HepG2 (cell line): ENCODE results near the gene SOSTDC1. TPM values are rescaled to one million over a fixed set of nuclear protein-coding genes. Genes with fewer than 3 reads are reported as not detected.
"Not testable (repeated sequence)": the region's sequence is repeated elsewhere in the genome, so short reads cannot be mapped to it uniquely, and the experiment has no call there.

Source experiments
- ATAC-seq: fragments of 200-7000 bp; cut with Tn5 transposase; 3 replicates; pipeline ENCODE4 v1.9.1; 2020; ENCODE audit warnings: mild to moderate bottlenecking, moderate library complexity
- BruUV-seq: library from RNA; stranded (reverse); fragments of 400-500 nt; replicated peaks from 2 replicates; lab custom pipeline; 2021; lab: Mats Ljungman, UMichigan
- CTCF ChIA-PET: fragments of 300-600 bp; formaldehyde crosslinking; extraction: SDS; loops from one replicate; lab custom pipeline; 2021; ENCODE audit warnings: low total read pairs, inconsistent platforms, low intra/inter-chr PET ratio; lab: Yijun Ruan, JAX
- POLR2A ChIA-PET: fragments of 350-600 bp; sonication (Branson Sonifier 250); formaldehyde crosslinking; loops from one replicate; lab custom pipeline; 2020; ENCODE audit warnings: antibody characterized with exemption, inconsistent platforms; lab: Yijun Ruan, JAX
- DNase-seq: peaks from one replicate; pipeline ENCODE4 v3.0.0-alpha.2; 2015; ENCODE audit warnings: low spot score
- FAIRE-seq: peaks from 3 replicates; lab custom pipeline; 2011; peaks lifted over from hg19 to GRCh38; lab: Jason Lieb, UNC
- H2AFZ ChIP-seq: one replicate; pipeline ENCODE4 v1.6.1; 2011; ENCODE audit warnings: low read length, inconsistent platforms
- H3K27ac ChIP-seq: fragments of 300-600 bp; 3 replicates; pipeline ENCODE4 v1.8.0; 2011; ENCODE audit warnings: mixed run types, mild to moderate bottlenecking, mixed read lengths, low read length, inconsistent platforms; ENCODE audit not compliant: insufficient read depth; ENCODE audit errors: extremely low read length
- H3K27me3 ChIP-seq, 2 experiments: fragments of 200-600 bp in 1 of 2; 2 replicates in 1 of 2; 3 replicates in 1 of 2; pipeline versions ENCODE4 v1.6.0 to v1.8.0; 2011; ENCODE audit warnings: low read length in 2 of 2, mild to moderate bottlenecking in 2 of 2, moderate library complexity in 2 of 2, inconsistent platforms in 1 of 2; ENCODE audit not compliant: insufficient read depth in 2 of 2, control insufficient read depth in 1 of 2
- H3K36me3 ChIP-seq, 2 experiments: fragments of 200-600 bp in 1 of 2; replicated peaks in 1 of 2; 2 replicates in 1 of 2; 3 replicates in 1 of 2; pipeline versions ENCODE4 v1.5.1 to v1.8.0; 2011; ENCODE audit warnings: low read length in 2 of 2, inconsistent platforms in 1 of 2; ENCODE audit not compliant: insufficient read depth in 2 of 2, control insufficient read depth in 1 of 2
- H3K4me1 ChIP-seq: 2 replicates; pipeline ENCODE4 v1.5.1; 2012; ENCODE audit warnings: low read length, inconsistent platforms; ENCODE audit not compliant: insufficient read depth
- H3K4me2 ChIP-seq: 2 replicates; pipeline ENCODE4 v1.6.0; 2011; ENCODE audit warnings: low read depth, low read length, inconsistent platforms
- H3K4me3 ChIP-seq, 3 experiments: fragments of 200-600 bp in 1 of 3; sonication (generic), shearing (Covaris generic) in 1 of 3; replicated peaks in 1 of 3; 2 replicates each; pipeline ENCODE4 v1.5.1; 2011 to 2016; ENCODE audit warnings: low read length in 3 of 3, inconsistent platforms in 2 of 3, low read depth in 2 of 3, mild to moderate bottlenecking in 2 of 3, control low read depth in 1 of 3, mixed read lengths in 1 of 3; ENCODE audit not compliant: insufficient read depth in 1 of 3
- H3K79me2 ChIP-seq: one replicate; pipeline ENCODE4 v1.6.1; 2011; ENCODE audit warnings: low read length, inconsistent platforms; ENCODE audit not compliant: insufficient read depth
- H3K9ac ChIP-seq: 2 replicates; pipeline ENCODE4 v1.6.0; 2011; ENCODE audit warnings: mild to moderate bottlenecking, low read depth, low read length, inconsistent platforms; ENCODE audit not compliant: insufficient read depth
- H3K9me3 ChIP-seq: 2 replicates; pipeline ENCODE4 v1.5.1; 2012; ENCODE audit warnings: mild to moderate bottlenecking, low read length
- H4K20me1 ChIP-seq: 2 replicates; pipeline ENCODE4 v1.6.0; 2011; ENCODE audit warnings: inconsistent platforms, mild to moderate bottlenecking, low read length, moderate library complexity; ENCODE audit not compliant: insufficient read depth
- CBX1 ChIP-seq: IDR thresholded peaks from one replicate; pipeline ENCODE4 v1.6.1; 2016; ENCODE audit warnings: antibody characterized with exemption, low read depth
- HMG20B ChIP-seq: conservative IDR thresholded peaks from 2 replicates; pipeline ENCODE4 v1.6.1; 2016; ENCODE audit warnings: missing genetic modification reagents, missing compliant biosample characterization
- PAWR ChIP-seq: sonication (generic); formaldehyde crosslinking; IDR thresholded peaks from 2 replicates; pipeline ENCODE4 v1.4.0; 2020; ENCODE audit warnings: missing genetic modification reagents, mild to moderate bottlenecking, borderline replicate concordance
- SAP130 ChIP-seq: IDR thresholded peaks from 2 replicates; pipeline ENCODE4 v1.6.1; 2016; ENCODE audit warnings: low read depth
- SMARCE1 ChIP-seq: fragments of 450-650 bp; IDR thresholded peaks from 2 replicates; pipeline ENCODE4 v1.6.1; 2017; ENCODE audit warnings: borderline replicate concordance
- SRSF1 ChIP-seq: fragments of 200-400 bp; formaldehyde crosslinking; optimal IDR thresholded peaks from 2 replicates; pipeline ENCODE3; 2017; ENCODE audit warnings: mild to moderate bottlenecking, low read depth, low read length, moderate library complexity
- ZFYVE20 ChIP-seq: sonication (generic); formaldehyde crosslinking; IDR thresholded peaks from 2 replicates; pipeline ENCODE4 v1.8.0; 2023; ENCODE audit warnings: low read depth, mild to moderate bottlenecking, moderate library complexity, missing genetic modification reagents, borderline replicate concordance
- ZNF263 ChIP-seq: sonication (generic); formaldehyde crosslinking; IDR thresholded peaks from 2 replicates; pipeline ENCODE4 v1.4.0; 2020; ENCODE audit warnings: missing genetic modification reagents
- ZNF3 ChIP-seq: IDR thresholded peaks from 2 replicates; pipeline ENCODE4 v1.7.0; 2017; ENCODE audit warnings: inconsistent platforms
- ZNF354B ChIP-seq: sonication (generic); formaldehyde crosslinking; IDR thresholded peaks from 2 replicates; pipeline ENCODE4 v1.8.0; 2022; ENCODE audit warnings: mild to moderate bottlenecking, missing genetic modification reagents
- ZNF678 ChIP-seq: sonication (generic); formaldehyde crosslinking; IDR thresholded peaks from 2 replicates; pipeline ENCODE4 v1.4.0; 2020; ENCODE audit warnings: mild to moderate bottlenecking, missing genetic modification reagents
- ZNF879 ChIP-seq: sonication (generic); formaldehyde crosslinking; IDR thresholded peaks from 2 replicates; pipeline ENCODE4 v1.8.1; 2023; ENCODE audit warnings: missing genetic modification reagents
- WGBS: methylation state at CpG from one replicate; pipeline ENCODE4 v1.1.6; 2017; ENCODE audit warnings: low lambda C conversion rate; 5-methylcytosine and 5-hydroxymethylcytosine counted together
- in situ Hi-C: cut with HindIII; loops from 2 replicates; pipeline ENCODE4 v1.10.0; 2017; ENCODE audit warnings: low pct_unique_long_range_greater_than_20kb; ENCODE audit not compliant: extremely low pct_ligation_motif_present
- intact Hi-C: fragments of 100-400 bp; cut with micrococcal nuclease; formaldehyde crosslinking; loops from one replicate; pipeline ENCODE4 v1.10.0; 2022; ENCODE audit not compliant: unreplicated experiment
- polyA plus RNA-seq, 8 experiments: library from polyadenylated mRNA; depleted of rRNA in 3 of 8; stranded (reverse) in 7 of 8; unstranded in 1 of 8; fragments of >200 nt; fragmentation: Illumina TruSeq in 4 of 8; extraction: Trizol in 4 of 8; gene quantifications; 2 replicates each; pipeline versions ENCODE4 v1.2.1 to v1.2.3, GENCODE V29; 2011 to 2016; ENCODE audit warnings: low read depth in 4 of 8, missing spikeins in 1 of 8, mixed read lengths in 1 of 8; ENCODE audit not compliant: insufficient read depth in 1 of 8
- total RNA-seq, 5 experiments: library from RNA; depleted of rRNA; stranded (reverse); fragments of >200 nt; fragmentation: Illumina TruSeq; extraction: Trizol; gene quantifications; 2 replicates each; pipeline ENCODE4 v1.2.3, GENCODE V29; 2016; ENCODE audit warnings: low read depth in 1 of 5
- TF ChIP-seq, protein P1 (sequence below): sonication (generic); formaldehyde crosslinking; IDR thresholded peaks from 2 replicates; pipeline ENCODE4 v1.9.0; 2021; ENCODE audit warnings: missing genetic modification reagents, borderline replicate concordance

Gene SOSTDC1
- total and polyA plus RNA-seq, 2 of the 13 experiments (the other 11 are each of a cell fraction or from before 2014, with no cell fraction given), result not detected

DNA sequence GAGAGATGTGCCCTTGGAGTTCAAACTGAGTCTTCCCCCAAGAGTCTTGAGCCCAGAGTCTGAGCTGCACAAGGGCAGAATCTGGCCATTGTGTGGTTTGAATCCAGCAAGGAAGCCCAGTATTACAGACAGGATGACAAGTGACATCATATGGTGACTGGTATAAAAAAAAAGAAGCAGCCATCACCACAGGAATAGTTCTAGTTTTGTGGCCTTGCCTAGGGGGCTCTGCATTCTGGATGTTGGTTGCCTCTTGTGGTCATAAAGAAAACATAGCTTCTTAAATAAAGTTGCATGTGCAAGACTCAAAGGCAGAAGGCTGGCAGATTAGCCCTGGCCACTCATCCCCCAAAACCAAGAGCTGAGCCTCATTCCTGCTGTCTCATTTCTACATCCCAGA, 44.3 kb upstream of the SOSTDC1 start:
- ChIA-PET POLR2A (no interaction called here), CTCF (no interaction called here)
- Histone ChIP-seq H3K4me1 (no peaks in the 10 kb centered on the region), H3K79me2 (no peaks in the 10 kb centered on the region), H3K27ac (no peak overlapping the region), H3K9me3 (no peaks in the 10 kb centered on the region), H3K36me3 (no peaks in the 10 kb centered on the region), H3K9ac (no peak overlapping the region), H4K20me1 (no peaks in the 10 kb centered on the region), H3K4me2 (no peak overlapping the region), H3K4me3 (no peak overlapping the region), H2AFZ (no peak overlapping the region), H3K27me3 (no peaks in the 10 kb centered on the region)
- intact Hi-C loops, result no loop called here
- BruUV-seq, result no TSS peak
- FAIRE-seq (no peak), DNase-seq (no peak), ATAC-seq (no peak)
- TF ChIP-seq PAWR (CRISPR knock-in tag) (no peak), ZNF263 (CRISPR knock-in tag) (no peak), CBX1 (no peak), HMG20B (CRISPR knock-in tag) (no peak), ZNF3 (CRISPR knock-in tag) (no peak), SMARCE1 (no peak), ZNF354B (CRISPR knock-in tag) (no peak), SAP130 (CRISPR knock-in tag) (no peak), ZNF879 (CRISPR knock-in tag) (no peak), SRSF1 (no peak), ZFYVE20 (no peak), ZNF678 (CRISPR knock-in tag) (no peak)
- TF ChIP-seq, protein P1, sequence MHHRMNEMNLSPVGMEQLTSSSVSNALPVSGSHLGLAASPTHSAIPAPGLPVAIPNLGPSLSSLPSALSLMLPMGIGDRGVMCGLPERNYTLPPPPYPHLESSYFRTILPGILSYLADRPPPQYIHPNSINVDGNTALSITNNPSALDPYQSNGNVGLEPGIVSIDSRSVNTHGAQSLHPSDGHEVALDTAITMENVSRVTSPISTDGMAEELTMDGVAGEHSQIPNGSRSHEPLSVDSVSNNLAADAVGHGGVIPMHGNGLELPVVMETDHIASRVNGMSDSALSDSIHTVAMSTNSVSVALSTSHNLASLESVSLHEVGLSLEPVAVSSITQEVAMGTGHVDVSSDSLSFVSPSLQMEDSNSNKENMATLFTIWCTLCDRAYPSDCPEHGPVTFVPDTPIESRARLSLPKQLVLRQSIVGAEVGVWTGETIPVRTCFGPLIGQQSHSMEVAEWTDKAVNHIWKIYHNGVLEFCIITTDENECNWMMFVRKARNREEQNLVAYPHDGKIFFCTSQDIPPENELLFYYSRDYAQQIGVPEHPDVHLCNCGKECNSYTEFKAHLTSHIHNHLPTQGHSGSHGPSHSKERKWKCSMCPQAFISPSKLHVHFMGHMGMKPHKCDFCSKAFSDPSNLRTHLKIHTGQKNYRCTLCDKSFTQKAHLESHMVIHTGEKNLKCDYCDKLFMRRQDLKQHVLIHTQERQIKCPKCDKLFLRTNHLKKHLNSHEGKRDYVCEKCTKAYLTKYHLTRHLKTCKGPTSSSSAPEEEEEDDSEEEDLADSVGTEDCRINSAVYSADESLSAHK (CRISPR knock-in tag), result no peak
- in situ Hi-C loops, result no loop called here

DNA sequence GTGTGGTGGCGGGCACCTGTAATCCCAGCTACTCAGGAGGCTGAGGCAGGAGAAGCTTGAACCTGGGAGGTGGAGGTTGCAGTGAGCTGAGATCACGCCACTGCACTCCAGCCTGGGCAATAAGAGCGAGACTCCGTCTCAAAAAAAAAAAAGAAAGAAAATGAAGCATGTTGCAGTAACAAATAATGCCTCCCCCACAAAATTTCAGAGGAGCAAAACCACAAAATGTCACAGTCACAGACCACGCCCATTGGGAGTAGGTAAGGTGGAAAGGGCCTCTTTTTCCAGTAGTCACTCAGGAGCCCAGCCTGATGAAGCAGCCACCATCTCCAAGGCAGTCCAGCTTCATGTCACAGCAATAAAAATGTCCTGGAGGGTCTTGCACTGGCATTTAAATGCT, 40.9 kb upstream of the SOSTDC1 start:
- H3K79me2 ChIP-seq, DNase-seq, CTCF ChIA-PET, POLR2A ChIA-PET, H3K4me3 ChIP-seq, H2AFZ ChIP-seq, intact Hi-C loops, H3K4me1 ChIP-seq, in situ Hi-C loops, H3K9me3 ChIP-seq, BruUV-seq, ATAC-seq, H3K9ac ChIP-seq, H3K27ac ChIP-seq, FAIRE-seq, H4K20me1 ChIP-seq, H3K4me2 ChIP-seq, H3K36me3 ChIP-seq, H3K27me3 ChIP-seq: not testable (repeated sequence)
- WGBS, result 42% methylated on average over 5 of the region's 5 CpGs
